Neural progenitor cell (in vitro differentiated cells): ENCODE results near the gene TLE3.

ENCODE experiments used
- EZH2 ChIP-seq: fragments of 200-600 bp; sonication (generic); IDR thresholded peaks from 2 replicates; pipeline ENCODE4 v1.6.1; 2017; ENCODE audit warnings: antibody characterized with exemption, mild to moderate bottlenecking, moderate library complexity
- EZH2phosphoT487 ChIP-seq: fragments of 200-600 bp; sonication (generic); IDR thresholded peaks from 2 replicates; pipeline ENCODE4 v1.6.1; 2017; ENCODE audit warnings: antibody characterized with exemption
- TF ChIP-seq, protein P1 (sequence below): fragments of 200-600 bp; sonication (generic); IDR thresholded peaks from 2 replicates; pipeline ENCODE4 v1.5.1; 2017; ENCODE audit warnings: antibody characterized with exemption, mild to moderate bottlenecking

DNA sequence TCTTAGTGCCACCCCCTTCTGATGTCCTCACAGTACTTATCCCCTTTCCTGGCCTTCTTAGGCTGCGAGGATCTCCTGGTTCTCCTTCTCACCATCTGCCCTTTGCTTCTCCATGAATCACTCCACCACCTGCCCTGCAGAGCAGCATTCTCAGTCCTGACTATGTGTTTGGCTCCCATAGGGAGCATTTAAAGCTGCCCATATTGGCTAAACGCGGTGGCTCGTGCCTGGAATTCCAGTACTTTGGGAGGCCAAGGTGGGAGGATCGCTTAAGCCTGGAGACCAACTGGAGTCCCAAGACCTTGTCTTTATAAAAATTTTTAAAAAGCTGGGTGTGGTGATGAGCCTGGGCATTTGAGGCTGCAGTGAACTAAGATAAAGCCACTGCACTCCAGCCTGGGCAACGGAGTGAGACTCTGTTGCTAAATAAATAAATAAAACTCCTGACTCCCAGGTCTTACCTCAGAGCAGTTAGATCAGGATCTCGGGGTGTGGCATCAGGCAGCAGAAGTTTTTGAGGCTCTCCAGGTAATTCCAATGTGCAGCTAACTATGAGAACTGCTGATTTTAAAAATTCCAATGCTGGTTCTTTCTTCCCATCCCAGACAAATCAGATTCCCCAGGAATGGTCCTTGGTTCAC lies 36.2 kb upstream of the TLE3 start:
- TF ChIP-seq EZH2 (no peak), EZH2phosphoT487 (no peak)
- TF ChIP-seq, protein P1, sequence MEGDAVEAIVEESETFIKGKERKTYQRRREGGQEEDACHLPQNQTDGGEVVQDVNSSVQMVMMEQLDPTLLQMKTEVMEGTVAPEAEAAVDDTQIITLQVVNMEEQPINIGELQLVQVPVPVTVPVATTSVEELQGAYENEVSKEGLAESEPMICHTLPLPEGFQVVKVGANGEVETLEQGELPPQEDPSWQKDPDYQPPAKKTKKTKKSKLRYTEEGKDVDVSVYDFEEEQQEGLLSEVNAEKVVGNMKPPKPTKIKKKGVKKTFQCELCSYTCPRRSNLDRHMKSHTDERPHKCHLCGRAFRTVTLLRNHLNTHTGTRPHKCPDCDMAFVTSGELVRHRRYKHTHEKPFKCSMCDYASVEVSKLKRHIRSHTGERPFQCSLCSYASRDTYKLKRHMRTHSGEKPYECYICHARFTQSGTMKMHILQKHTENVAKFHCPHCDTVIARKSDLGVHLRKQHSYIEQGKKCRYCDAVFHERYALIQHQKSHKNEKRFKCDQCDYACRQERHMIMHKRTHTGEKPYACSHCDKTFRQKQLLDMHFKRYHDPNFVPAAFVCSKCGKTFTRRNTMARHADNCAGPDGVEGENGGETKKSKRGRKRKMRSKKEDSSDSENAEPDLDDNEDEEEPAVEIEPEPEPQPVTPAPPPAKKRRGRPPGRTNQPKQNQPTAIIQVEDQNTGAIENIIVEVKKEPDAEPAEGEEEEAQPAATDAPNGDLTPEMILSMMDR, result no peak
